GM15510 (cell line): Measurements from ENCODE around the gene CLP1.

ENCODE experiments used
- POLR2A ChIP-seq: IDR thresholded peaks from 3 replicates; pipeline ENCODE4 v1.6.1; 2011; ENCODE audit warnings: borderline replicate concordance; ENCODE audit not compliant: insufficient read length; ENCODE audit errors: extremely low read depth

CLP1 gene

DNA sequence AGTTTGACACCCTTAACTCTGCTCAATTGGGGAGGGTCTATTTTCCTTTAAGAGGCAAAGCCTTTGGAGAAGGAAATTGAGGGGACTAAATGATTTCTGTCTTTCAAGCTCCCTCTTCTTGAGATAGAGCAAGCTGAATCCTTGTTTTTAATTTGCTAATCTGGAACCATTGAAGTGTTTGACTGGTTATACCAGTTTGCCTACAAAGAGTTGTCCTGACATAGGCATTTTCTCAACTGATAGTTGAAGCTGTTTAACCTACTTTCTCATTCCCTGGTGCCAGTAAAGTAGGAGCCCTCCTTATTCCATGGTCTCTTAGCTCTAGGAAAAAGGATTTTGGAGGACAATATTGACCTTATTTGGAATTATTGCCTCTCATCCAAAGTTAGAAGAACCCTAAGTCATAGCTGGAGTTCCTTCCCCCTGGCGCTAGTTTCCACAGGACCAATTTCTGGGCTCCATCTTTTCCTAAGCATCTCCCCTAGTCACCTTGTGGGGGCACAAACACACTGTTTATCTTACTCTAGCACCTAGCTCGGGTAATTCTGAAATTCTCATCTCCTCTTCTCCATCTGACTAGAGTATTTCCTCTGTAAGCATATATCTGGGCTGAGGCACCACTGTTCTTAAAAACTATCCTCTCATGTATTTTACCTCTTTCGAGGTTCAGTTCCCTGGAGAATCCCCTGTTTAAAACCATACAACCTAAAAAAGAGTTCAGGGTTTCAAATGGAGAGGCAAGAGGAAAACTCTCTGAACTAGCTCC is 17.8 kb downstream of the CLP1 start:
- TF ChIP-seq POLR2A, result no peak

DNA sequence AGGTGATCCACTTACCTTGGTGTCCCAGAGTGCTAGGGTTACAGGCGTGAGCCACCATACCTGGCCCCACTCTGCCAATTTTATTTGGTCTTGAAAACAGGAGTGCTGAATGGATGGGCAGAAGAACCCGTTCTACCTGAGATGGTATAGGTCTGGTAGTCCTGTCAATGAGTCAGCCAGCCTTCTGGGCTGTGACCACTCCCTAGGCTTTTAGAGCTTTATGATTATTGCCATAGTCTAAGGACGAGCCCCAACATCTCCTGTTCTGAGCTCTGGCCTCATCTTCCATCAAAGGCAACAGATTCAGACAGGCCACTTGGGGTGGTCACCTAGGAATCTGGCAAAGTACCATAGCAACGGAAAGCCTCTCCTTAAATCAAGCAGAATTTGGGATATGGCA is 21.8 kb downstream of the CLP1 start:
- no peak for TF ChIP-seq POLR2A

DNA sequence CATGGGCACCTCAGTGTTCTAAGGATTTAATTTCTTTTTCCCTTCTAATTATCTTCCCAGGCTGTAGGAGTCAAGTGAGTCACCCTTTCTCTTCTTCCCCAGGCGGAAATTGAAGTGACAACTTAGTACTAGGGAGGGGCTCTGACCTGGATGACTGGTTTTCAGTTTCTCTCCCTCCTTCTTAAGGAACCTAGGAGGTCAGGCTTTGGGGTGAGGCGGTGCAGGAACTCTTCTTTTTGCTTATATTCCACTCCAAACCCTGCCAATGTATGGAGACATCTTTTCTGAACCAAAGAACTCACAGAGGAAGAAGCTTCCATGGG is 23.0 kb downstream of the CLP1 start:
- TF ChIP-seq POLR2A, result no peak

DNA sequence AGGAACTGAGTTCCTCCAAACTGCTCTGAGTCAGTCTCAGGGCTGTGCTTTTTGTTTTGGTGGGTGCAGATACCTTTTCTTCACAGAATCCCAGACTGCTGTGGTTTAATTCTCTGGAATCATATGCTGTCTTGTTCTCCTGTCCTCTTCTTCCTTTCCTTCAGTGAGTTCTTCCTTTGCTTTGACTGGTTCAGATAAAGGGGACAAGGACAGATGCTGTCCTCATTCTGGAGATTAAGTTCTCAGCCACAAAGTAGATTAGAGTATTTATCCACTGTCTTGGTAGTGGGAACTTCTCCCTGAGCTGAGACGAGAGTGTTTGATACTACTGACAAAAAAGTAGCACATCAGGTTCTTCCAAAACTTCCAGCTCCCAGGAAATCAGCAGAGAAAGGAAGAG is 23.6 kb downstream of the CLP1 start:
- no peak for TF ChIP-seq POLR2A

DNA sequence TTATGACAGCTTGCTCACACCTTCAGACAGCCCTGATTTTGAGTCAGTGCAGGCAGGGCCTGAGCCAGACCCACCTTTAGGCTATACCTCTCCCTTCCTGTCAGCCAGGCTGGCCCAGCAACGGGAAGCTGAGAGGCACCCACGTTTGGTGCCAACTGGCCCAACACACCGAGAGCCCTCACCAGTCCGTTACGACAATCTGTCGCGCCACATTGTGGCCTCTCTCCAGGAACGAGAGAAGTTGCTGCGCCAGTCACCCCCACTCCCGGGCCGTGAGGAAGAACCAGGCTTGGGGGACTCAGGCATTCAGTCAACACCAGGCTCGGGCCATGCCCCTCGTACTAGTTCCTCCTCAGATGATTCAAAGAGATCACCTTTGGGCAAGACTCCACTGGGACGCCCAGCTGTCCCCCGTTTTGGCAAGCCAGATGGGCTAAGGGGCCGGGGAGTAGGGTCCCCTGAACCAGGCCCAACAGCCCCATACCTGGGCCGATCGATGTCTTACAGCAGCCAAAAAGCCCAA is 41.3 kb downstream of the CLP1 start:
- TF ChIP-seq POLR2A, result no peak

DNA sequence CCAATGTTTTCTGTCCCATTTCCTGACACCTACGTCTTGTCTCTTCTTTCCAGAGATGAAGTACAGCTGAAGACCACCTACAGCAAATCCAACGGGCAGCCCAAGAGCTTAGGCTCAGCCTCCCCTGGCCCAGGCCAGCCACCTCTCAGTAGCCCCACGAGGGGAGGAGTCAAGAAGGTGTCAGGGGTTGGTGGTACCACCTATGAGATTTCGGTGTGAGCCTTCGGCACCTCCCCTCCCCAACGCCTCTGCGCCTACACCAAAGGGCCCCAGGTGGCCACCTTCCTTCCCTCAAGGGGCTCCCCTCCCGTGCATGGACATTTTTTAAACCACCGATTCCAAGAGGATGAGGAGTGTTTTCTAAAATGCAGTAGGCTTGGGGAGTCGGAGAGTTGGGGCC is 42.3 kb downstream of the CLP1 start:
- no peak for TF ChIP-seq POLR2A

DNA sequence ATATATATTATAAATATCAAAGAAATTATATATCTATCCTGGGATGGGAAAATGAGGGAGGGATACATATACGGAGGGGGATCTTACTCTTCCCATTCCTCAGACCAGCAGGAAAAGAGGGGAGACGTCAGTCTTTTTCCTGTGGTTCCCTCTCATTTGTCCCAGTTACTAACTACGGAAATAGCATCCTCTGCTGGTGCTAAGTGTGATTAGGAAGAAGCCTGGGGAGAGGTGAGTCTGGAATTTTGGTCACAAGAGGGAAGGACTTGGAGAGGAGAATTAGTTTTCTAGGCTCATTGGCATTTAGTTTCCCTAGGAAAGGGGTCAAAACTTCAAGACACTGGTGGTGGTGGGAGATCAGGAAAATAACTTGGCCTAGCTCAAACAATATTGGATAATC is 42.9 kb downstream of the CLP1 start:
- TF ChIP-seq POLR2A, result no peak

DNA sequence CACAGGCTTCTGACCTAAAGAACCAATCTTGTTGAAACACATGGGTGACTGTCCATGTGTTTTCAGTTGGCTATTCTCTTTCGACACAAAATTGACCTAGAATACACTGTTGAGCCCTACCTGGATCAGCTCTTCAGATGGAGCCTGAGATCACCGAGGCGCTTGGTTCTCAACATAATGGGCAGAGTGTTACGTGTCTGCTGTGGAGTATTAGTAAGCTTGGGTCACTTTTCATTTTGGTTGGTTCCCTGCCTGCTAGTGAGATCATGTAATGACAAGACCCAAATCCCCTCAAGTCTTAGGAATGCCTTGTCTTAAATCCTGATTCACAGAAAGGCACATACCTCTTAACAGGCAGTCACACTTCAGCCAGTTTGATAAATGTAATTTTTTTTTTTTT is 45.8 kb downstream of the CLP1 start:
- TF ChIP-seq POLR2A, result no peak

DNA sequence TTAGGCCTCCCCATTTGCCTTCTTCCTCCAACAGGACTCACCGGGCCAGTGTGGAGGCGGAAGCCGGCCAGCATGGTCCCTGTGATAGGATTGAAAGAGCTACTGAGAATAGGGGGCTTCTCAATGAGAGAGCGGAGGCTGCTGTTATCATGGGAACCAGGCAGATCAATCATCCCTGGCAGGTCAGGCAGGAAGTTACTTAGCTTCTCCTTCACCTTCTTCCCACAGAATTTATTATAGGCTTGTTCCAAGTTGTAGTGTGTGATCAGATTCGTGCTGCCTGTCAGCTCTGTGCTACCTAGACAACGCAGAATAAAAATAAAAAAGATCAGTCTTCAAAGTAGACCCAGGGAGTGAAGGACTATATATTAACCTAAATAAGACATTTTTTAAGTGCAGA is 47.4 kb downstream of the CLP1 start:
- no peak for TF ChIP-seq POLR2A

DNA sequence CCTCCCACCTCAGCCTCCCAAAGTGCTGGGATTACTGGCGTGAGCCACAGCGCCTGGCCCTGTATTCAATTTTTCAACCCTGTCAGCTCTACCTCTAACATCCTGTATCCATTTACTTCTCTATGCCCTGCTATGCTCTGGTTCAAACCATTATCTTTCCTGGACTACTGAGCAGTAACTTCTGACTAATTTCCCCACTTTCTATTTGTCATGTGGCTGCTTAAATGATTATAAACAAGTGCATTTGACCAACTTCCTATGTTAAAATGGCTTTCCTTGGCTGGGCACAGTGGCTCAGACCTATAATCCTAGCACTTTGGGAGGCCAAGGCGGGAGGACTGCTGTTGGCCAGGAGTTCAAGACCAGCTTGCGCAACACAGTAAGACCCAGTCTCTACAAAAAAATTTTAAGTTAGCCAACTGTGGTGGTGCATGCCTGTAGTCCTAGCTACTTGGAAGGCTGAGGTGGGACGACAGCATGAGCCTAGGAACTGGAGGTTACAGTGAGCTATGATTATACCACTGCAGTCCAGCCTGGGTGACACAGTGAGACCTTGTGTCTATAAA is 52.3 kb downstream of the CLP1 start:
- no peak for TF ChIP-seq POLR2A
